Measurements from ENCODE around the gene HINT1. TPM values are rescaled to one million over a fixed set of nuclear protein-coding genes. Genes with fewer than 3 reads are reported as not detected.
"Not testable (repeated sequence)": the region's sequence is repeated elsewhere in the genome, so short reads cannot be mapped to it uniquely, and the experiment has no call there.

Gene HINT1
- total RNA-seq, 2 experiments from 2014 or later: 349 to 361 TPM

DNA sequence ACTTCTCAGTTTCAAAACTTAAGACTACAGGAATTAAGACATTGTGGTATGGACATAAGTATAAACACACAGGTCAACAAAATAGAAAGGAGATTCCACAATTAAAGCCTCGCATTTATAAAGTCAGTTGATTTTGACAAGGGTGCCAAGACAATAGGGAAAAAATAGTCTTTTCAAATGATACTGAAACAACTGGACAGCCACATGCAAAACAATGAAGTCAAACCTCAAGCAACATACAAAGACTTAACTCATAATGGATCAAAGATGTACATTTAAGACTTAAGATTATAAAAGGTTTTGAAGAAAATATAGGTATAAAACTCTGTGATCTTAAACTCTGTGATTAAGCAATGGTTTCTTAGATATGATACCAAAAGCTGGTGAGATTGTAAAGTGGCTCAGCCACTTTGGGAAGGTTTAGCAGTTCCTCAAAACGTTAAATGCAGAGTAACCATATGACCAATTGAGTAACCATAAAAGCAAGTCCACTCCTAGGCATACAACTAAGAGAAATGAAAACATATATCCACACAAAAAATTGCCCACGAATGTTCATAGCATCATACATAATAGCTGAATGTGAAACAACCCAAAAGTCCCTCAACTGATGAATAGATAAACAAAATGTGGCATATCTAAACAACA, 22.0 kb downstream of the HINT1 start:
- H3K27me3 Mint-ChIP-seq: no peaks in the 10 kb centered on the region
- DNase-seq: no peak
- H3K4me3 Mint-ChIP-seq: no peak overlapping the region
- ChIA-PET POLR2A (no interaction called here), CTCF (no interaction called here)
- H3K27ac Mint-ChIP-seq: no peak overlapping the region
- H3K9me3 Mint-ChIP-seq: no peaks in the 10 kb centered on the region
- H3K4me1 Mint-ChIP-seq (ENCODE audit: low read depth): peaks cover 7% of the 10 kb centered on the region
- intact Hi-C loops (cut with micrococcal nuclease): no loop called here
- no peaks in the 10 kb centered on the region for H3K36me3 Mint-ChIP-seq

DNA sequence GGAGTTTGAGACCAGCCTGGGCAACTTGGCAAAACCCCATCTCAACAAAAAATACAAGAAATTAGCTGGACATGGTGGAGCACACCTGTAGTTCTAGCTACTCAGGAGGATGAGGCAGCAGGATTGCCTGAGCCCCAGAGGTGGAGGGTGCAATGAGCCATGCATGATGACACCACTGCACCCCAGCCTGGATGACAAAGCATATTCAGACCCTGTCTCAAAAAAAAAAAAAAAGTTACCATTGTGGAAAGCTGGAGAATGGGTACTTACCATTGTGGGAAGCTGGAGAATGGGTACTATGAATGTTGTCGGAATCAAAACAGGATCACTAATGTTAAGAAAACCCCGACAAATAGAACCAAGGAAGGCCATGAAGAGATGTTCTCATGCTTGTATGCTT, 25.7 kb downstream of the HINT1 start:
- Mint-ChIP-seq H3K27me3 (no peaks in the 10 kb centered on the region), H3K4me1 (ENCODE audit: low read depth) (peaks cover 16% of the 10 kb centered on the region), H3K4me3 (no peak overlapping the region), H3K9me3 (peaks cover 9% of the 10 kb centered on the region), H3K36me3 (peaks cover 6% of the 10 kb centered on the region), H3K27ac (no peak overlapping the region)
- intact Hi-C loops (cut with micrococcal nuclease): no loop called here
- ChIA-PET POLR2A (interaction anchor here (0.6 kb wide), 1 partner anchor 113 kb away, joined by 4 read pairs; no protein-coding TSS in a partner anchor), CTCF (no interaction called here)
- no peak for DNase-seq

DNA sequence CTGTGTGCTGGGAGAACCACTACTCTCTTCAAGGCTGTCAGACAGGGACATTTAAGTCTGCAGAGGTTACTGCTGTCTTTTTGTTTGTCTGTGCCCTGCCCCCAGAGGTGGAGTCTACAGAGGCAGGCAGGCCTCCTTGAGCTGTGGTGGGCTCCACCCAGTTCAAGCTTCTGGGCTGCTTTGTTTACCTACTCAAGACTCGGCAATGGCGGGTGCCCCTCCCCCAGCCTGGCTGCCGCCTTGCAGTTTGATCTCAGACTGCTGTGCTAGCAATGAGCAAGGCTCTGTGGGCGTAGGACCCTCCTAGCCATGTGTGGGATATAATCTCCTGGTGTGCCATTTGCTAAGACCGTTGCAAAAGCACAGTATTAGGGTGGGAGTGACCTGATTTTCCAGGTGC, 26.6 kb downstream of the HINT1 start:
- peaks cover 16% of the 10 kb centered on the region for H3K4me1 Mint-ChIP-seq (ENCODE audit: low read depth)
- H3K27ac Mint-ChIP-seq; H3K27me3 Mint-ChIP-seq; H3K4me3 Mint-ChIP-seq; POLR2A ChIA-PET; H3K36me3 Mint-ChIP-seq; intact Hi-C loops (cut with micrococcal nuclease); CTCF ChIA-PET: not testable (repeated sequence)
- peak; percentile 22 for DNase-seq
- peaks cover 11% of the 10 kb centered on the region for H3K9me3 Mint-ChIP-seq

DNA sequence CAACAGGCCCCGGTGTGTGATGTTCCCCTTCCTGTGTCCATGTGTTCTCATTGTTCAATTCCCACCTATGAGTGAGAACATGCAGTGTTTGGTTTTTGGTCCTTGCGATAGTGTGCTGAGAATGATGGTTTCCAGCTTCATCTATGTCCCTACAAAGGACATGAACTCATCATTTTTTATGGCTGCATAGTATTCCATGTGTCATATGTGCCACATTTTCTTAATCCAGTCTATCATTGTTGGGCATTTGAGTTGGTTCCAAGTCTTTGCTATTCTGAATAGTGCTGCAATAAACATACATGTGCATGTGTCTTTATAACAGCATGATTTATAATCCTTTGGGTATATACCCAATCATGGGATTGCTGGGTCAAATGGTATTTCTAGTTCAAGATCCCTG, 32.0 kb downstream of the HINT1 start:
- H3K27me3 Mint-ChIP-seq; intact Hi-C loops (cut with micrococcal nuclease); H3K36me3 Mint-ChIP-seq; POLR2A ChIA-PET; CTCF ChIA-PET; H3K4me3 Mint-ChIP-seq; H3K27ac Mint-ChIP-seq; H3K4me1 Mint-ChIP-seq (ENCODE audit: low read depth); DNase-seq: not testable (repeated sequence)
- peaks cover 14% of the 10 kb centered on the region for H3K9me3 Mint-ChIP-seq

DNA sequence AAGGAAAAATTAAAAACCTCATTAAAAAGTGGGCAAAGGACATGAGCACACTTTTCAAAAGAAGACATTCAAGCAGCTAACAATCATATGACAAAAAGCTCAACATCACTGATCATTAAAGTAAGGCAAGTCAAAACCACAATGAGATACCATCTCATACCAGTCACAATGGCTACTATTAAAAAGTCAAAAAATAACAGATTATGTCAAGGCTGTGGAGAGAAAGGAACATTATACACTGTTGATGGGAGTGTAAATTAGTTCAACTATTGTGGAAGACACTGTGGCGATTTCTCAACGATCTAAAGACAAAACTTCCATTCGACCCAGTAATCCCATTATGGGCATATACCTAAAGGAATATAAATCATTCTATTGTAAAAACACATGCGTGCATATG, 35.8 kb downstream of the HINT1 start:
- DNase-seq: no peak
- peaks cover 12% of the 10 kb centered on the region for H3K9me3 Mint-ChIP-seq
- CTCF ChIA-PET: no interaction called here

DNA sequence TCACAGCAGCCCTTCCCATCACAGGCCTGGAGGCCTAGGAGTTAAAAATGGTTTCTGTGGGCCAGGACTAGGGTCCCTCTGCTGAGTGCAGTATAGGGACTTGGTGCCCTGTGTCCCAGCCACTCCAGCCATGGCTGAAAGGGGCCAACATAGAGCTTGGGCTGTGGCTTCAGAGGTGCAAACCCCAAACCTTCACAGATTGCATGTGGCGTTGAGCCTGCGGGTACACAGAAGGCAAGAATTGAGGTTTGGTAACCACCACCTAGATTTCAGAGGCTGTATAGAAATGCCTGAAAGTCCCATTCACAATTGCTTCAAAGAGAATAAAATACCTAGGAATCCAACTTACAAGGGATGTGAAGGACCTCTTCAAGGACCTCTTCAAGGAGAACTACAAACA, 37.8 kb downstream of the HINT1 start:
- peaks cover 12% of the 10 kb centered on the region for H3K9me3 Mint-ChIP-seq
- H3K36me3 Mint-ChIP-seq: peaks cover 11% of the 10 kb centered on the region
- H3K4me3 Mint-ChIP-seq; H3K27ac Mint-ChIP-seq; POLR2A ChIA-PET; H3K27me3 Mint-ChIP-seq; intact Hi-C loops (cut with micrococcal nuclease); CTCF ChIA-PET; H3K4me1 Mint-ChIP-seq (ENCODE audit: low read depth); DNase-seq: not testable (repeated sequence)

More for the DNA sequence above, 35.8 kb downstream of the HINT1 start:
- Mint-ChIP-seq H3K36me3 (peaks cover 7% of the 10 kb centered on the region), H3K4me1 (ENCODE audit: low read depth) (no peaks in the 10 kb centered on the region), H3K4me3 (no peak overlapping the region), H3K27me3 (no peaks in the 10 kb centered on the region), H3K27ac (no peak overlapping the region)
- POLR2A ChIA-PET: no interaction called here
- intact Hi-C loops (cut with micrococcal nuclease): no loop called here

DNA sequence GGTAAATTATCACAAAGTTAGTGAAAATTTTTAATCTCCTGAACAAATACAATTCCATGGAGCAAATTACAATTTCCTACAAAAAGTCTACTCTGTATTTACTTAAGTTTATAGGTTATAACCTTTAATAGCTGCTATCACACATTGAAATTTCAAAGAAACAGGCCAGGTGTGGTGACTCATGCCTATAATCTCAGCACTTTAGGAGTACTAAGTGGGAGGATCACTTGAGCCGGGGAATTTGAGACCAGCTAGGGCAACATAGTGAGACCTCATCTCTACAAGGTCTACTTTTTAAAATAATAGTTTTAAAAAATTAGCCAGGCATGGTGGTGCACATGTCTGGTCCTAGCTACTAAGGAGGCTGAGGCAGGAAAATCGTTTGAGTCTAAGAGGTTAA, 50.3 kb downstream of the HINT1 start:
- Mint-ChIP-seq H3K36me3 (no peaks in the 10 kb centered on the region), H3K27ac (no peak overlapping the region), H3K27me3 (no peaks in the 10 kb centered on the region), H3K4me3 (no peak overlapping the region), H3K4me1 (ENCODE audit: low read depth) (peaks cover 8% of the 10 kb centered on the region), H3K9me3 (no peaks in the 10 kb centered on the region)
- CTCF ChIA-PET: interaction anchor here (6.2 kb wide), 1 partner anchor 244 kb away, joined by 37 read pairs; no protein-coding TSS in a partner anchor
- POLR2A ChIA-PET: no interaction called here
- intact Hi-C loops (cut with micrococcal nuclease): loop anchor here (5.0 kb wide), 1 partner anchor 303 kb away; no protein-coding TSS in a partner anchor
- DNase-seq: no peak

DNA sequence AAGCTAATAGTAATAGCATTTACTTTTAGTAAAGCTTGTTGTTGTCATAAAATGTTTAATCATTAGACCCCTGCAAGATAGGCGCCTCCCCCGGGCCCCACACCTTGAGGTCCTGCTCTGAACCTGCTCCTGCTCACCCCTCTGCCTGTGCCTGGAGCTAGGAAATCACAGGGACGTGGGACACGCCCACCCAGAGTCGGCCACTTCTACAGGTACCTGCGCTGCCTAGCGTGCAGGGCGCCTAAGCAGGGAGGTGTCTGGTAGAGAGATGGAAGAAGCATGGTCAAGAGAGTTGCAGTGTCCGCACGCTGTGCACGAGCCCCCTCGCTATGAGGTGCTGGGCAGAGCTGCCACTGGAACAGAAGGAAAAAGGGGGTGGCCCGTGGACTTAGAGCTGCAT, 52.6 kb downstream of the HINT1 start:
- CTCF ChIA-PET: interaction anchor here (6.2 kb wide), 1 partner anchor 241 kb away, joined by 37 read pairs; no protein-coding TSS in a partner anchor
- no peaks in the 10 kb centered on the region for H3K27me3 Mint-ChIP-seq

DNA sequence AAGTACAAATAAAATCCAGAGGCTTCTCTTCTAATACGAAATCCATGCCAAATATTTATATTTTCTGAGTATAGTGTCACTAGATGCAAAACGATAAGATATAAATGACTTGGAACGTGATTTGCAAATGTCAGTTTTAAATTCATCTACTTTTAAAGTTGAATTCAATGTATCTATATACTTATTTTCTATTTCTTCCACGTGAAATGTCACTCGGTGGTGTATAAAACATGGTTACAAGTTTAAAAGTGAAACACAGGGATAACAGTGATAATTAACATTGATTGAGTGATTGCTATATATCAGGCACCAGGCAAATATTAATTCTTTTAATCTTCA, 54.8 kb downstream of the HINT1 start:
- ChIA-PET POLR2A (no interaction called here), CTCF (interaction anchor here (0.5 kb wide), 1 partner anchor 1446 kb away, joined by 3 read pairs; no protein-coding TSS in a partner anchor)
- Mint-ChIP-seq H3K4me3 (no peak overlapping the region), H3K27me3 (no peaks in the 10 kb centered on the region), H3K27ac (no peak overlapping the region), H3K9me3 (no peaks in the 10 kb centered on the region), H3K4me1 (ENCODE audit: low read depth) (peaks cover 3% of the 10 kb centered on the region), H3K36me3 (no peaks in the 10 kb centered on the region)
- intact Hi-C loops (cut with micrococcal nuclease): loop anchor here (1.0 to 5.0 kb wide), 4 partner anchors 239 to 1339 kb away; no protein-coding TSS in a partner anchor
- no peak for DNase-seq

More for the DNA sequence above, 52.6 kb downstream of the HINT1 start:
- POLR2A ChIA-PET: no interaction called here
- no peaks in the 10 kb centered on the region for H3K9me3 Mint-ChIP-seq
- peaks cover 6% of the 10 kb centered on the region for H3K4me1 Mint-ChIP-seq (ENCODE audit: low read depth)
- no peak for DNase-seq
- H3K4me3 Mint-ChIP-seq: no peak overlapping the region
- H3K27ac Mint-ChIP-seq: no peak overlapping the region
- no peaks in the 10 kb centered on the region for H3K36me3 Mint-ChIP-seq
- intact Hi-C loops (cut with micrococcal nuclease): loop anchor here (5.0 kb wide), 1 partner anchor 305 kb away; no protein-coding TSS in a partner anchor

DNA sequence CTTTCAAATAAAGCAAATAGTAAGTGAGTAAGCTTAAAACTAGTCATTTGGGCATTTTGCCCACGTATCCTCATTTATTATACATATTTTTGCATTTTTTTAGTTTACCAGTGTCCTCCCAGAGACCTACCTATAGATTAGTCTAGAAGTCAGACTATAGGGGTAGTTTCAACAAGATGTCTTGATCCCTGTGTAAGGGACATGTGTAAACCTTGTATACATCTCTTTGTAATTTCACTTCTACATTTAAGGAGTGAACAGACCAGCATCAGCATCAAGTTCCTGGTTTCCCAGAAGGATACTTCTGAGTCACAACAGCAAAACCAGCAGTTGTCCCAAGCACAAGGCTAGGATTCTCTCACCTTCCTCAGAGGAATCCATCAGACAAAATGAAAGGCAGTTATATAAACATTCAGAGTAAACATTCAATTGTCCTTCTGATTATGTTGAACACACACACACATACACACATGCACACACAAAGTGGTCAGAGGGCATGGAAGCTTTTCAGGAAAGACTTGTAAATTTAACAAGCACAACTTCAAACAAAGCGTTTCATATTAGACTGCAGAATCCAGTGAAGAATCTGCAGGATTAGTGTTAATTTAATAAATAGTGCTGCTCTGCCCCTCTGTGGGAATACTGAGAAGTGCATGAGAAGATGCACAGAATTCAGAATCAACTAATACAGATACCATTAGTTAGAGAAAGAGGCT, 55.4 kb downstream of the HINT1 start:
- POLR2A ChIA-PET: no interaction called here

More for the DNA sequence above, 55.4 kb downstream of the HINT1 start:
- DNase-seq: no peak
- Mint-ChIP-seq H3K9me3 (no peaks in the 10 kb centered on the region), H3K4me3 (no peak overlapping the region), H3K27ac (no peak overlapping the region), H3K36me3 (no peaks in the 10 kb centered on the region), H3K4me1 (ENCODE audit: low read depth) (peaks cover 3% of the 10 kb centered on the region), H3K27me3 (no peaks in the 10 kb centered on the region)
- CTCF ChIA-PET: interaction anchor here (0.5 to 3.6 kb wide), 7 partner anchors 235 to 1446 kb away, joined by 3 to 47 read pairs (median 3); no protein-coding TSS in a partner anchor
- intact Hi-C loops (cut with micrococcal nuclease): loop anchor here (1.0 to 5.0 kb wide), 4 partner anchors 238 to 1339 kb away; no protein-coding TSS in a partner anchor
